Pancreas (tissue), 10 donors: Measurements from ENCODE around the gene TNFSF11. TPM values are rescaled to one million over a fixed set of nuclear protein-coding genes. Genes with fewer than 3 reads are reported as not detected.

Experiments used
- ATAC-seq, 4 donors: fragments of 200-7000 bp; cut with Tn5 transposase; one replicate each; pipeline versions ENCODE4 v1.8.0 to v1.9.1; 2020; ENCODE audit warnings: mild to moderate bottlenecking in 4 of 4, moderate library complexity in 4 of 4
- DNase-seq, 6 donors: peaks; one replicate each; pipeline ENCODE4 v3.0.0-alpha.2; 2020
- FAIRE-seq: peaks from 2 replicates; lab custom pipeline; 2012; peaks lifted over from hg19 to GRCh38; lab: Jason Lieb, UNC
- H3K27ac ChIP-seq, 4 donors: fragments of 200-600 bp; sonication (generic); 1 replicate in 3 of 4; 2 replicates in 1 of 4; pipeline versions ENCODE4 v1.5.0 to v1.8.0; 2020
- H3K27me3 ChIP-seq, 4 donors: fragments of 200-600 bp; one replicate each; pipeline ENCODE4 v1.8.0; 2021
- H3K36me3 ChIP-seq, 3 donors: fragments of 200-600 bp; sonication (generic) in 1 of 3; one replicate each; pipeline versions ENCODE4 v1.5.0 to v1.8.0; 2020 to 2021
- H3K4me1 ChIP-seq, 3 donors: fragments of 200-600 bp; one replicate each; pipeline ENCODE4 v1.8.0; 2021
- H3K4me3 ChIP-seq, 4 donors: fragments of 200-600 bp; sonication (generic) in 2 of 4; one replicate each; pipeline versions ENCODE4 v1.5.0 to v1.8.0; 2020 to 2021
- H3K9me3 ChIP-seq, 4 donors: fragments of 200-600 bp; one replicate each; pipeline ENCODE4 v1.8.0; 2021
- CTCF ChIP-seq, 4 donors: fragments of 200-600 bp; sonication (generic) in 3 of 4; IDR thresholded peaks; one replicate each; pipeline versions ENCODE4 v1.5.0 to v1.8.0; 2021; ENCODE audit warnings: antibody characterized with exemption in 4 of 4
- WGBS, 2 donors: extraction: QIAGEN DNeasy Blood & Tissue Kit; methylation state at CpG; one replicate each; pipeline ENCODE4 v1.1.7; 2013; 5-methylcytosine and 5-hydroxymethylcytosine counted together
- intact Hi-C, 3 donors: fragments of 100-400 bp; cut with DNase I; formaldehyde crosslinking; loops; one replicate each; pipeline versions ENCODE4 v1.11.1 to v1.14.2; 2022
- polyA plus RNA-seq, 2 donors: library from polyadenylated mRNA; stranded (reverse); fragments of 200-250 nt; gene quantifications; one replicate each; pipeline ENCODE4 v1.2.3, GENCODE V29; 2013
- total RNA-seq, 6 donors: library from RNA; stranded (reverse); fragmentation: NEBNext Ultra II Directional in 4 of 6; extraction: Animal tissue kit (Norgen Biotek cat#: 25700) in 4 of 6; gene quantifications; one replicate each; pipeline versions ENCODE4 v1.2.1 to v1.2.4, GENCODE V29; 2021 to 2023
- donor health status: healthy with polysubstance abuse.
- donor health status: DM: no; HTN: no; CAD: no; lungs with moderate emphysema.
- donor health status: DM: no; HTN: no; CAD: no.
- donor health status: control.
- donor health status: control.
- donor health status: Bipolar disorder and iron deficiency.
- donor health status: DM: yes; HTN: yes; CAD: no.
- donor health status: DM: no; HTN: no; CAD: no.
- donor health status: DM: no; HTN: no; CAD: no.
- donor health status: DM: yes; HTN: yes; CAD: no.

Gene TNFSF11
- total and polyA plus RNA-seq, 8 donors: 0.11 to 1.1 (median 0.26) TPM; not detected in 3

- no peak for FAIRE-seq
- Histone ChIP-seq H3K27me3 (no peaks in the 10 kb centered on the region), H3K4me1 (peaks cover 0 to 6% (median 5%) of the 10 kb centered on the region in 3 donors), H3K36me3 (no peaks in the 10 kb centered on the region), H3K9me3 (no peaks in the 10 kb centered on the region), H3K4me3 (no peak overlapping the region), H3K27ac (no peak overlapping the region)
- TF ChIP-seq CTCF (IDR thresholded peaks at IDR 0.05): no peak
- peak in 2 of 4 donors; percentile 38 to 42 for ATAC-seq
- intact Hi-C loops: no loop called here
- no peak for DNase-seq
- 61 to 66% methylated on average over 10 of the region's 10 CpGs for WGBS, 2 donors
Observed at GRCh38 chr13:42548731-42549551, 25.0 kb upstream of the TNFSF11 start.

DNA sequence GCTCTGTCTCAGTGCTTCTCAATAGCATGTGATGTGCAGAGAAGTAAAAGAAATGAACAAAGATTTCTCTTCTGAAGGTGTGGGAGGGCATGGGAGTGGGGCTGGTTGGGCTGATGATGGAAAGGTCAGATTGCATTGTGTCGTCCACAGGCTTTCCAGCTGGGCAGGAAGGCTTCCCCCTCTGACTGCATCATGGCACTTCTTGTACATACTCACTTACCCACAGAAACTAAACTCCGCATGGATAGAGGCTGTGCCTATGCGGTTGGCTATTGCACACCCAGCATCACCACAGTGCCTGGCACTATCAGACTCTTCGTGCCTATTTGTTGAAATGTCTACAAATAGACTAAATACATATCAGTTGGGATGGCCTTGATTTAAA, 24.4 kb upstream of the TNFSF11 start:
- WGBS, 2 donors: 64 to 66% methylated on average over 4 of the region's 4 CpGs
- no peak overlapping the region for H3K27ac ChIP-seq
- H3K27me3 ChIP-seq: no peaks in the 10 kb centered on the region
- H3K4me3 ChIP-seq: no peak overlapping the region
- no peaks in the 10 kb centered on the region for H3K9me3 ChIP-seq
- FAIRE-seq (no peak), DNase-seq (no peak), ATAC-seq (no peak)
- H3K4me1 ChIP-seq: peaks cover 0 to 6% (median 5%) of the 10 kb centered on the region in 3 donors
- intact Hi-C loops: no loop called here
- TF ChIP-seq CTCF (IDR thresholded peaks at IDR 0.05): no peak
- H3K36me3 ChIP-seq: no peaks in the 10 kb centered on the region

GRCh38 chr13:42551611-42552010, 22.3 kb upstream of the TNFSF11 start:
- Histone ChIP-seq H3K27me3 (no peaks in the 10 kb centered on the region), H3K4me1 (peaks cover 0 to 6% (median 5%) of the 10 kb centered on the region in 3 donors), H3K4me3 (no peak overlapping the region), H3K27ac (no peak overlapping the region), H3K36me3 (no peaks in the 10 kb centered on the region), H3K9me3 (no peaks in the 10 kb centered on the region)
- intact Hi-C loops: no loop called here
- ATAC-seq (no peak), DNase-seq (no peak), FAIRE-seq (no peak)
- no peak for TF ChIP-seq CTCF (IDR thresholded peaks at IDR 0.05)
- 95 to 100% methylated on average over 2 of the region's 2 CpGs for WGBS, 2 donors

DNA sequence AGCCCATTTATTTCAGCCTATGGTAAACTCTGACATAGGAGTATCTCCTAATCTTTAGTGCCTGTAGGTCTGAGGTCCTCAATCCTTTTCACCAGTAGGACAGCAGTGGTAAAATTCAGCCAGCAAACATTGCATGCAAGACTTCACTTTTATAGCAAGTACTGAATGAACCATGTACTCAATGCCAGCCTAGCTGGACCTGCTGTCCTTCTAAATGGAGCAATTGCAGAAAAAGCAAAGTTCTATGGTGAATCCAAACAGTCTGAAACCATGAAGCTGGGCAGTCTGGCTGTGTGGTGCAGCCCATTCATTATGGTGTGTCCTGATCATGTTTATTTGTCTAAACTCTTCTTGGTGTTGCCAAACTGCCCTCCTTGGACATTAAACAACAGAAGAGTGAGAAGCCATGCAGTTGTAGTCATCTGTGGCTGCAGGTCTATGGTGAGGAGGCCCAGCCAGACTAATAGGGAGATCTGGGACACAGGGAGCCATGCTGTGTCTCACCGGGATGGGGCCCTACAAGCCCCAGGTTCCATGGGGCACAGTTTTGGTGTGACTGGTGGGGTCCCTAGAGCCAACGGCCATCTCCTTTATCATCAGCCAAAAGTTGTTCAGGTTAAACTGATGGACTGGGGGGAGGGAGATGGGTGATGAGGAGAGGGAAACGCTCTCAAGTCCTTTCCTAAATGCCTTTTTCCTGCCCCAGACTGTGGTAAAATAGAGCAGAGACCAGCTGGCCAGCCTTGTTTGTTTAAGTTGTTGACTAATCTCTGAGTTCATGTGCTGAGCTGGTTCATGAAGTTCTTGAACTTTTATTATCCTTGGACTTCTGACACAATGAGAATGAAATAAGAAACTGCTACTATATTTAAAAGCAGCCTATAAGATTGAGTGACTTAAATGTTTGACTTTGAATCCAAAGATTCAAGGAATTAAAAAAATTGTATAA, 20.6 kb upstream of the TNFSF11 start:
- FAIRE-seq (no peak), ATAC-seq (peak; percentile 86 to 98 (median 94)), DNase-seq (peak in 3 of 6 donors; percentile 22 to 34 (median 32))
- intact Hi-C loops: no loop called here
- H3K9me3 ChIP-seq: no peaks in the 10 kb centered on the region
- H3K27me3 ChIP-seq: no peaks in the 10 kb centered on the region
- peaks cover 0 to 6% (median 5%) of the 10 kb centered on the region in 3 donors for H3K4me1 ChIP-seq
- no peak overlapping the region for H3K4me3 ChIP-seq
- TF ChIP-seq CTCF (IDR thresholded peaks at IDR 0.05): no peak
- H3K36me3 ChIP-seq: no peaks in the 10 kb centered on the region
- no peak overlapping the region for H3K27ac ChIP-seq
- WGBS, 2 donors: 55 to 61% methylated on average over 3 of the region's 3 CpGs
